GM23338 (cell line): ENCODE results near the gene LRRC3. TPM values are rescaled to one million over a fixed set of nuclear protein-coding genes. Genes with fewer than 3 reads are reported as not detected.

Experiments used
- ATAC-seq: fragments of 200-7000 bp; cut with Tn5 transposase; 3 replicates; pipeline ENCODE4 v1.9.1; 2020
- DNase-seq: peaks from one replicate; pipeline ENCODE4 v3.0.0-alpha.2; 2015; ENCODE audit warnings: low spot score
- H2AFZ ChIP-seq: fragments of 200-600 bp; sonication (generic); 2 replicates; pipeline ENCODE4 v1.8.0; 2016; ENCODE audit warnings: antibody characterized with exemption, mild to moderate bottlenecking, moderate library complexity
- H3F3A ChIP-seq: fragments of 200-600 bp; sonication (generic); replicated peaks from 2 replicates; pipeline ENCODE4 v1.8.0; 2017; ENCODE audit warnings: antibody characterized with exemption, mixed run types, low read depth
- H3K27ac ChIP-seq: fragments of 200-600 bp; sonication (generic); 2 replicates; pipeline ENCODE4 v1.6.1; 2016; ENCODE audit warnings: low read depth
- H3K27me3 ChIP-seq: fragments of 200-600 bp; sonication (generic); 2 replicates; pipeline ENCODE4 v1.8.0; 2016; ENCODE audit warnings: mild to moderate bottlenecking, mixed run types, moderate library complexity; ENCODE audit not compliant: insufficient read depth
- H3K36me3 ChIP-seq: fragments of 200-600 bp; sonication (generic); 2 replicates; pipeline ENCODE4 v1.8.0; 2016; ENCODE audit warnings: mild to moderate bottlenecking; ENCODE audit not compliant: insufficient read depth
- H3K4me1 ChIP-seq: fragments of 200-600 bp; sonication (generic); 2 replicates; pipeline ENCODE4 v1.8.0; 2016; ENCODE audit warnings: mild to moderate bottlenecking, moderate library complexity; ENCODE audit not compliant: insufficient read depth
- H3K4me2 ChIP-seq: fragments of 200-600 bp; sonication (generic); 2 replicates; pipeline ENCODE4 v1.7.1; 2017; ENCODE audit warnings: mixed run types
- H3K4me3 ChIP-seq: fragments of 200-600 bp; sonication (generic); 2 replicates; pipeline ENCODE4 v1.6.1; 2016; ENCODE audit warnings: mixed run types
- H3K79me2 ChIP-seq: fragments of 200-600 bp; sonication (generic); replicated peaks from 2 replicates; pipeline ENCODE4 v1.8.0; 2017; ENCODE audit warnings: mild to moderate bottlenecking; ENCODE audit not compliant: insufficient read depth
- H3K9me2 ChIP-seq: fragments of 200-600 bp; sonication (generic); 2 replicates; pipeline ENCODE4 v1.8.0; 2017; ENCODE audit not compliant: insufficient read depth
- H4K20me1 ChIP-seq: fragments of 200-600 bp; sonication (generic); replicated peaks from 2 replicates; pipeline ENCODE4 v1.8.0; 2017; ENCODE audit warnings: mild to moderate bottlenecking; ENCODE audit not compliant: insufficient read depth
- H3K27ac Mint-ChIP-seq: 2 replicates; pipeline ENCODE4 v1.8.0; 2020; ENCODE audit warnings: inconsistent platforms, mild to moderate bottlenecking, moderate library complexity, mixed read lengths
- H3K27me3 Mint-ChIP-seq: 3 replicates; pipeline ENCODE4 v1.8.0; 2022; ENCODE audit warnings: low read depth, mild to moderate bottlenecking, moderate library complexity, mixed read lengths, inconsistent platforms; ENCODE audit not compliant: insufficient read depth, poor library complexity
- H3K36me3 Mint-ChIP-seq: 3 replicates; pipeline ENCODE4 v1.8.0; 2021; ENCODE audit warnings: low read depth, mild to moderate bottlenecking, inconsistent platforms, moderate library complexity, mixed read lengths
- H3K4me1 Mint-ChIP-seq: 3 replicates; pipeline ENCODE4 v1.8.0; 2020; ENCODE audit warnings: mild to moderate bottlenecking, inconsistent platforms, mixed read lengths
- H3K4me3 Mint-ChIP-seq: 3 replicates; pipeline ENCODE4 v1.8.0; 2021; ENCODE audit warnings: moderate library complexity, mild to moderate bottlenecking, inconsistent platforms, mixed read lengths
- H3K9me3 Mint-ChIP-seq: 3 replicates; pipeline ENCODE4 v1.8.0; 2020; ENCODE audit warnings: moderate library complexity, mild to moderate bottlenecking, inconsistent platforms, mixed read lengths
- CREB1 ChIP-seq: fragments of 250-450 bp; sonication (Bioruptor Pico); IDR thresholded peaks from 2 replicates; pipeline ENCODE4 v1.5.0; 2020; ENCODE audit warnings: low read depth, mild to moderate bottlenecking, moderate library complexity
- CTCF ChIP-seq, 2 experiments: fragments of 200-600 bp in 1 of 2; sonication (generic) in 1 of 2; conservative IDR thresholded peaks; 2 replicates each; pipeline versions ENCODE4 v1.5.1 to v1.6.1; 2016 to 2017; ENCODE audit warnings: antibody characterized with exemption in 2 of 2, low read depth in 2 of 2, mild to moderate bottlenecking in 2 of 2, moderate library complexity in 1 of 2
- ETS1 ChIP-seq: IDR thresholded peaks from 2 replicates; pipeline ENCODE4 v1.6.1; 2016; ENCODE audit warnings: antibody characterized with exemption
- EZH2 ChIP-seq: fragments of 200-600 bp; sonication (generic); IDR thresholded peaks from one replicate; pipeline ENCODE4 v1.8.0; 2017; ENCODE audit warnings: antibody characterized with exemption, mild to moderate bottlenecking, low read depth; ENCODE audit not compliant: unreplicated experiment
- EZH2phosphoT487 ChIP-seq: fragments of 200-600 bp; sonication (generic); IDR thresholded peaks from one replicate; pipeline ENCODE4 v1.8.1; 2018; ENCODE audit warnings: antibody characterized with exemption; ENCODE audit not compliant: unreplicated experiment
- JUNB ChIP-seq: IDR thresholded peaks from one replicate; pipeline ENCODE4 v1.6.1; 2016; ENCODE audit warnings: antibody characterized with exemption; ENCODE audit not compliant: unreplicated experiment
- POLR2AphosphoS5 ChIP-seq: IDR thresholded peaks from 2 replicates; pipeline ENCODE4 v1.6.1; 2016; ENCODE audit warnings: antibody characterized with exemption, low read depth
- STAT1 ChIP-seq: IDR thresholded peaks from one replicate; pipeline ENCODE4 v1.6.1; 2016; ENCODE audit warnings: antibody characterized with exemption; ENCODE audit not compliant: unreplicated experiment
- ZNF114 ChIP-seq: fragments of 250-450 bp; sonication (Bioruptor Pico); IDR thresholded peaks from 2 replicates; pipeline ENCODE4 v1.5.0; 2020; ENCODE audit warnings: mild to moderate bottlenecking, moderate library complexity
- ZNF331 ChIP-seq: fragments of 250-450 bp; sonication (Bioruptor Pico); IDR thresholded peaks from 2 replicates; pipeline ENCODE4 v1.5.0; 2020; ENCODE audit warnings: low read depth, mild to moderate bottlenecking, moderate library complexity
- ZNF462 ChIP-seq: fragments of 250-450 bp; sonication (Bioruptor Pico); IDR thresholded peaks from 2 replicates; pipeline ENCODE4 v1.5.0; 2020; ENCODE audit warnings: mild to moderate bottlenecking, moderate library complexity
- polyA plus RNA-seq: library from polyadenylated mRNA; unstranded; fragments of >200 nt; fragmentation: Nextera tagmentation; extraction: Ambion mirVana; gene quantifications from 2 replicates; pipeline ENCODE4 v1.2.1, GENCODE V29; 2016
- total RNA-seq: library from RNA; depleted of rRNA; stranded (reverse); fragments of >200 nt; shearing (Covaris generic); gene quantifications from 2 replicates; pipeline ENCODE4 v1.2.3, GENCODE V29; 2014

Gene LRRC3
- total and polyA plus RNA-seq, 2 experiments from 2014 or later, result 0.95 to 6.8 TPM

GRCh38 chr21:44475266-44475845 is 20.0 kb downstream of the LRRC3 start (continued):
- TF ChIP-seq ZNF331 (no peak), ETS1 (no peak)

- ATAC-seq (peak; percentile 23; the same call in 1 of the 3 replicates), DNase-seq (no peak)
- Histone ChIP-seq H3K27me3 (no peaks in the 10 kb centered on the region), H3K4me1 (no peaks in the 10 kb centered on the region), H3K36me3 (no peaks in the 10 kb centered on the region), H3F3A (no peaks in the 10 kb centered on the region), H3K9me2 (0 out of 2 replicates have a peak, but pooled peaks cover 5% of the 10 kb centered on the region), H3K27ac (no peak overlapping the region), H4K20me1 (no peaks in the 10 kb centered on the region), H3K4me3 (no peak overlapping the region), H2AFZ (no peak overlapping the region), H3K4me2 (no peak overlapping the region), H3K79me2 (no peaks in the 10 kb centered on the region)
- Mint-ChIP-seq H3K4me3 (no peak overlapping the region), H3K36me3 (no peaks in the 10 kb centered on the region; the same call in 2 of the 3 replicates), H3K9me3 (peaks cover 8% of the 10 kb centered on the region; the same call in 2 of the 3 replicates), H3K4me1 (no peaks in the 10 kb centered on the region), H3K27me3 (peaks cover 2% of the 10 kb centered on the region), H3K27ac (no peak overlapping the region)
- TF ChIP-seq ETS1 (no peak), EZH2 (no peak), CREB1 (no peak), ZNF331 (no peak), JUNB (no peak), ZNF114 (CRISPR knock-in tag) (no peak), EZH2phosphoT487 (no peak), CTCF (conservative IDR thresholded peaks at IDR 0.05; ENCODE audit: low read depth in 2 of 2) (no peak), STAT1 (no peak), POLR2AphosphoS5 (no peak), ZNF462 (CRISPR knock-in tag) (no peak)
Measured at GRCh38 chr21:44477131-44477530, 21.8 kb downstream of the LRRC3 start.
